DND-41 (cell line): ENCODE data around the gene EHD3.

Source experiments
- ATAC-seq: fragments of 200-7000 bp; cut with Tn5 transposase; 3 replicates; pipeline ENCODE4 v1.9.1; 2021; ENCODE audit warnings: low read depth; ENCODE audit not compliant: insufficient read depth
- DNase-seq: peaks from one replicate; pipeline ENCODE4 v3.0.0-alpha.2; 2020
- H2AFZ ChIP-seq: 2 replicates; pipeline ENCODE4 v1.6.0; 2012; ENCODE audit warnings: low read depth, low read length
- H3K27ac ChIP-seq: 2 replicates; pipeline ENCODE4 v1.5.1; 2012; ENCODE audit warnings: low read length, inconsistent platforms
- H3K27me3 ChIP-seq: fragments of 200-600 bp; sonication (generic); 2 replicates; pipeline ENCODE4 v1.6.0; 2012; ENCODE audit warnings: low read length, mild to moderate bottlenecking, inconsistent platforms; ENCODE audit not compliant: insufficient read depth, poor library complexity
- H3K36me3 ChIP-seq: 2 replicates; pipeline ENCODE4 v1.5.1; 2012; ENCODE audit warnings: low read length, inconsistent platforms; ENCODE audit not compliant: insufficient read depth
- H3K4me1 ChIP-seq: 2 replicates; pipeline ENCODE4 v1.5.1; 2012; ENCODE audit warnings: mild to moderate bottlenecking, low read length; ENCODE audit not compliant: insufficient read depth
- H3K4me2 ChIP-seq: 2 replicates; pipeline ENCODE4 v1.6.0; 2012; ENCODE audit warnings: mild to moderate bottlenecking, moderate library complexity, low read length, inconsistent platforms; ENCODE audit not compliant: insufficient read depth
- H3K4me3 ChIP-seq, 2 experiments: fragments of 200-600 bp in 1 of 2; shearing (Covaris generic) in 1 of 2; 2 replicates each; pipeline ENCODE4 v1.5.1; 2012 to 2016; ENCODE audit warnings: inconsistent platforms in 2 of 2, low read length in 2 of 2, mild to moderate bottlenecking in 2 of 2, low read depth in 1 of 2, moderate library complexity in 1 of 2
- H3K79me2 ChIP-seq: 2 replicates; pipeline ENCODE4 v1.6.0; 2012; ENCODE audit warnings: low read length, inconsistent platforms; ENCODE audit not compliant: insufficient read depth
- H3K9ac ChIP-seq: 2 replicates; pipeline ENCODE4 v1.6.0; 2012; ENCODE audit warnings: low read depth, mild to moderate bottlenecking, inconsistent platforms, low read length, moderate library complexity
- H3K9me3 ChIP-seq: 2 replicates; pipeline ENCODE4 v1.5.1; 2012; ENCODE audit warnings: low read length, moderate library complexity, mild to moderate bottlenecking, inconsistent platforms; ENCODE audit not compliant: insufficient read depth, severe bottlenecking
- H4K20me1 ChIP-seq: 2 replicates; pipeline ENCODE4 v1.6.0; 2012; ENCODE audit warnings: low read length; ENCODE audit not compliant: insufficient read depth
- CTCF ChIP-seq: IDR thresholded peaks from 2 replicates; pipeline ENCODE4 v1.5.1; 2012; ENCODE audit warnings: borderline replicate concordance, low read length, moderate library complexity, mild to moderate bottlenecking; ENCODE audit not compliant: poor library complexity, severe bottlenecking; ENCODE audit errors: extremely low read depth
- EZH2 ChIP-seq: IDR thresholded peaks from 3 replicates; pipeline ENCODE4 v1.6.1; 2012; ENCODE audit warnings: borderline replicate concordance, low read depth, mild to moderate bottlenecking, moderate library complexity, low read length, inconsistent platforms; ENCODE audit not compliant: severe bottlenecking

EHD3 gene

GRCh38 chr2:31202041-31202440 lies 31.9 kb upstream of the EHD3 start:
- H3K9me3 ChIP-seq, result no peaks in the 10 kb centered on the region
- no peak overlapping the region for H3K9ac ChIP-seq
- no peaks in the 10 kb centered on the region for H3K79me2 ChIP-seq
- peaks cover 3% of the 10 kb centered on the region; the same call in 1 of the 2 replicates for H3K36me3 ChIP-seq
- H3K27ac ChIP-seq, result no peak overlapping the region
- ATAC-seq (no peak), DNase-seq (no peak)
- no peak overlapping the region for H3K4me2 ChIP-seq
- no peak overlapping the region for H3K4me3 ChIP-seq
- H3K4me1 ChIP-seq, result no peaks in the 10 kb centered on the region
- H2AFZ ChIP-seq, result no peak overlapping the region
- TF ChIP-seq CTCF (no peak), EZH2 (no peak)
- no peaks in the 10 kb centered on the region for H3K27me3 ChIP-seq
- H4K20me1 ChIP-seq, result no peaks in the 10 kb centered on the region

GRCh38 chr2:31202833-31203232 lies 31.1 kb upstream of the EHD3 start:
- H3K4me2 ChIP-seq, result no peak overlapping the region
- no peak for ATAC-seq
- no peak overlapping the region for H3K4me3 ChIP-seq

GRCh38 chr2:31203916-31204315 lies 30.0 kb upstream of the EHD3 start:
- Histone ChIP-seq H3K27me3 (no peaks in the 10 kb centered on the region), H3K79me2 (no peaks in the 10 kb centered on the region), H4K20me1 (no peaks in the 10 kb centered on the region), H3K4me2 (no peak overlapping the region), H3K9me3 (no peaks in the 10 kb centered on the region), H3K4me3 (no peak overlapping the region), H3K27ac (no peak overlapping the region), H3K36me3 (peaks cover 3% of the 10 kb centered on the region; the same call in 1 of the 2 replicates), H3K9ac (no peak overlapping the region), H3K4me1 (no peaks in the 10 kb centered on the region), H2AFZ (no peak overlapping the region)
- ATAC-seq (no peak), DNase-seq (no peak)
- no peak for TF ChIP-seq EZH2
- TF ChIP-seq CTCF, result no peak

More at GRCh38 chr2:31202833-31203232, 31.1 kb upstream of the EHD3 start:
- TF ChIP-seq EZH2 (no peak), CTCF (no peak)
- DNase-seq, result no peak
- Histone ChIP-seq H3K4me1 (no peaks in the 10 kb centered on the region), H3K36me3 (peaks cover 3% of the 10 kb centered on the region; the same call in 1 of the 2 replicates), H2AFZ (no peak overlapping the region), H3K79me2 (no peaks in the 10 kb centered on the region), H3K9me3 (no peaks in the 10 kb centered on the region), H3K27ac (no peak overlapping the region), H3K27me3 (no peaks in the 10 kb centered on the region), H3K9ac (no peak overlapping the region), H4K20me1 (no peaks in the 10 kb centered on the region)

GRCh38 chr2:31204783-31205182 lies 29.2 kb upstream of the EHD3 start:
- no peak for TF ChIP-seq EZH2
- TF ChIP-seq CTCF, result no peak
- Histone ChIP-seq H3K4me2 (no peak overlapping the region), H3K9ac (no peak overlapping the region), H3K4me3 (no peak overlapping the region), H3K27ac (no peak overlapping the region), H3K9me3 (no peaks in the 10 kb centered on the region), H3K4me1 (no peaks in the 10 kb centered on the region), H3K79me2 (no peaks in the 10 kb centered on the region), H2AFZ (no peak overlapping the region), H4K20me1 (no peaks in the 10 kb centered on the region), H3K36me3 (peaks cover 3% of the 10 kb centered on the region; the same call in 1 of the 2 replicates), H3K27me3 (no peaks in the 10 kb centered on the region)
- DNase-seq, result no peak
- no peak for ATAC-seq
